K562 (cell line): Measurements from ENCODE around the gene FKBP7. TPM values are rescaled to one million over a fixed set of nuclear protein-coding genes. Genes with fewer than 3 reads are reported as not detected.

Experiments used
- CBFA2T2 ChIP-seq: fragments of 450-650 bp; conservative IDR thresholded peaks from 2 replicates; pipeline ENCODE4 v1.6.1; 2017; ENCODE audit warnings: mild to moderate bottlenecking
- CREM ChIP-seq: IDR thresholded peaks from 2 replicates; pipeline ENCODE4 v1.6.1; 2014; ENCODE audit warnings: antibody characterized with exemption, low read depth
- DMBX1 ChIP-seq: fragments of 250-450 bp; sonication (Bioruptor Pico); IDR thresholded peaks from 2 replicates; pipeline ENCODE4 v1.8.0; 2022; ENCODE audit warnings: inconsistent platforms, mild to moderate bottlenecking, moderate library complexity, borderline replicate concordance
- E2F3 ChIP-seq: fragments of 250-450 bp; sonication (Bioruptor Pico); IDR thresholded peaks from 2 replicates; pipeline ENCODE4 v1.4.0; 2020; ENCODE audit warnings: mild to moderate bottlenecking
- MAFF ChIP-seq: IDR thresholded peaks from 2 replicates; pipeline ENCODE4 v1.6.1; 2012; ENCODE audit warnings: low read length, improper control_type of control experiment
- POLR3A ChIP-seq: IDR thresholded peaks from 2 replicates; pipeline ENCODE4 v1.6.1; 2011; ENCODE audit warnings: borderline replicate concordance, mild to moderate bottlenecking, moderate library complexity; ENCODE audit not compliant: insufficient read length, insufficient read depth; ENCODE audit errors: extremely low read depth
- RFX1 ChIP-seq: fragments of 450-650 bp; IDR thresholded peaks from 2 replicates; pipeline ENCODE4 v1.6.1; 2016; ENCODE audit warnings: mild to moderate bottlenecking, moderate library complexity
- TAF15 ChIP-seq: fragments of 200-400 bp; formaldehyde crosslinking; IDR thresholded peaks from 2 replicates; pipeline ENCODE4 v1.6.1; 2017; ENCODE audit warnings: mild to moderate bottlenecking, low read depth, low read length, moderate library complexity
- ZNF316 ChIP-seq: fragments of 450-650 bp; IDR thresholded peaks from 2 replicates; pipeline ENCODE4 v1.6.1; 2016
- polyA plus RNA-seq, 8 experiments: library from polyadenylated mRNA; depleted of rRNA in 4 of 8; stranded (reverse) in 5 of 8; unstranded in 3 of 8; fragments of >200 nt; fragmentation: Nextera tagmentation in 2 of 8; fragmentation: Illumina TruSeq in 1 of 8; extraction: Ambion mirVana in 2 of 8; extraction: Trizol in 1 of 8; gene quantifications; 2 replicates each; pipeline versions ENCODE4 v1.2.1 to v1.2.3, GENCODE V29; 2011 to 2014; ENCODE audit warnings: inconsistent platforms in 1 of 8, missing spikeins in 1 of 8
- total RNA-seq, 7 experiments: library from RNA; depleted of rRNA in 6 of 7; stranded (reverse); fragments of >200 nt in 6 of 7; fragmentation: Illumina TruSeq in 2 of 7; extraction: Trizol in 2 of 7; gene quantifications; 2 replicates each; pipeline versions ENCODE4 v1.2.1 to v1.2.3, GENCODE V29; 2011 to 2021; ENCODE audit warnings: low replicate concordance in 1 of 7
- TF ChIP-seq, protein P1 (sequence below): IDR thresholded peaks from 2 replicates; pipeline ENCODE4 v1.6.1; 2011; ENCODE audit not compliant: insufficient read length; ENCODE audit errors: extremely low read depth
- TF ChIP-seq, protein P2 (sequence below): sonication (generic); formaldehyde crosslinking; IDR thresholded peaks from 2 replicates; pipeline ENCODE4 v1.8.0; 2023; ENCODE audit warnings: mild to moderate bottlenecking, missing genetic modification reagents
- TF ChIP-seq, protein P3 (sequence below): fragments of 450-650 bp; IDR thresholded peaks from 2 replicates; pipeline ENCODE4 v1.6.1; 2018; ENCODE audit warnings: mild to moderate bottlenecking, low read depth; ENCODE audit not compliant: partially characterized antibody
- TF ChIP-seq, protein P4 (sequence below): fragments of 250-450 bp; sonication (Bioruptor Pico); IDR thresholded peaks from 2 replicates; pipeline ENCODE4 v1.9.0; 2021; ENCODE audit warnings: mild to moderate bottlenecking, inconsistent platforms
- TF ChIP-seq, protein P5 (sequence below): fragments of 200-800 bp; sonication (Bioruptor generic); IDR thresholded peaks from 2 replicates; pipeline ENCODE4 v1.6.1; 2017; ENCODE audit warnings: missing genetic modification characterization, missing compliant biosample characterization
- TF ChIP-seq, protein P6 (sequence below): fragments of 450-650 bp; formaldehyde crosslinking; IDR thresholded peaks from 2 replicates; pipeline ENCODE4 v1.4.0; 2020; ENCODE audit warnings: mild to moderate bottlenecking, moderate library complexity
- TF ChIP-seq, protein P7 (sequence below): fragments of 450-650 bp; conservative IDR thresholded peaks from 2 replicates; pipeline ENCODE4 v1.6.1; 2016; ENCODE audit warnings: missing genetic modification characterization, low read depth, mild to moderate bottlenecking, control low read depth, missing compliant biosample characterization

The FKBP7 gene
- total and polyA plus RNA-seq, 9 of the 15 experiments (the other 6 are each of a cell fraction or from before 2014, with no cell fraction given): 6.1 to 23.2 (median 19.0) TPM

DNA sequence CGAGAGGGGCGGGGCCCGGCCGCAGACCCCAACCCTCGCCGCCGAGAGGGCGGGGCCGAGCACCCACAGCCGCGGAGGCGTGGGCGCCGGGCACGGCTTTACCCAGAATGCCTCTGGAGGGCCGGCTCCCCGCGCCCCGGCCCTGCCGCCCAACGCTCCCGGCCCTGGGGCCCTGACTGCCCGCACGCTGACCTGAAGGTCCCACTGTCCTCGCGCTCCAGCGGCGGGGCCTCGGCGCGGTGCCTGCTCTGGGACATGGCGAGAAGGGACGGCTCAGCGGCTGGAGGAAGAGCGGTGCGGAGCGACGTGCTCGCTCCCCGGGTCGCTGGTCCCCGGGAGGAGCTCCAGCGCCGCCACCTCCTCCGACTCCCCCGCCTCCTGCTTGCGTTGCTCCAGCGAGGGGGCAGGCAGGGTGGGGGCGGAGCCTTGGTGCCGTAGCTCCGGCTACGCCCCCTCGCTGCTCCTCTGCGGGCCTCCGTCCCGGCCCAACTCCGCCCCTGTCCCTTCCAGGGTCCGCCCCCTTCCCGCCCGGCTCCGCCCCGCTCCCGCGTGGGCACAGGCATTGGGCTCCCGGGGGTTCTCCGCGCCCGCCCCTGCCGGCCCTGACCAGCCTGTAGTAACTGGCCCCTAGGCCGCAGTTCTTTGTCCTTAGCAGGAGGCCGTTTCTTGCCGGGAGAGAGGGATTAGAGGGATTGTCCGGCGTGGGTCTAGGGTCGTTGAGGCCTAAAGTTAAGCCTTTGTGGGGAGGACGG, 27.4 kb downstream of the FKBP7 start, which contains the start of the genes PJVK and PRKRA (continued):
- TF ChIP-seq, protein P1, sequence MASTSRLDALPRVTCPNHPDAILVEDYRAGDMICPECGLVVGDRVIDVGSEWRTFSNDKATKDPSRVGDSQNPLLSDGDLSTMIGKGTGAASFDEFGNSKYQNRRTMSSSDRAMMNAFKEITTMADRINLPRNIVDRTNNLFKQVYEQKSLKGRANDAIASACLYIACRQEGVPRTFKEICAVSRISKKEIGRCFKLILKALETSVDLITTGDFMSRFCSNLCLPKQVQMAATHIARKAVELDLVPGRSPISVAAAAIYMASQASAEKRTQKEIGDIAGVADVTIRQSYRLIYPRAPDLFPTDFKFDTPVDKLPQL: no peak
- TF ChIP-seq CBFA2T2 (no peak), TAF15 (no peak), RFX1 (no peak), ZNF316 (0 out of 2 replicates have a peak, but pooled peaks have one; percentile 30), CREM (peak; percentile 89), E2F3 (CRISPR knock-in tag) (peak; percentile 51; the same call in 1 of the 2 replicates), DMBX1 (CRISPR knock-in tag) (no peak), MAFF (no peak), POLR3A (no peak)
- TF ChIP-seq, protein P2, sequence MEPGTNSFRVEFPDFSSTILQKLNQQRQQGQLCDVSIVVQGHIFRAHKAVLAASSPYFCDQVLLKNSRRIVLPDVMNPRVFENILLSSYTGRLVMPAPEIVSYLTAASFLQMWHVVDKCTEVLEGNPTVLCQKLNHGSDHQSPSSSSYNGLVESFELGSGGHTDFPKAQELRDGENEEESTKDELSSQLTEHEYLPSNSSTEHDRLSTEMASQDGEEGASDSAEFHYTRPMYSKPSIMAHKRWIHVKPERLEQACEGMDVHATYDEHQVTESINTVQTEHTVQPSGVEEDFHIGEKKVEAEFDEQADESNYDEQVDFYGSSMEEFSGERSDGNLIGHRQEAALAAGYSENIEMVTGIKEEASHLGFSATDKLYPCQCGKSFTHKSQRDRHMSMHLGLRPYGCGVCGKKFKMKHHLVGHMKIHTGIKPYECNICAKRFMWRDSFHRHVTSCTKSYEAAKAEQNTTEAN (CRISPR knock-in tag): 0 out of 2 replicates have a peak, but pooled peaks have one; percentile 83
- TF ChIP-seq, protein P3, sequence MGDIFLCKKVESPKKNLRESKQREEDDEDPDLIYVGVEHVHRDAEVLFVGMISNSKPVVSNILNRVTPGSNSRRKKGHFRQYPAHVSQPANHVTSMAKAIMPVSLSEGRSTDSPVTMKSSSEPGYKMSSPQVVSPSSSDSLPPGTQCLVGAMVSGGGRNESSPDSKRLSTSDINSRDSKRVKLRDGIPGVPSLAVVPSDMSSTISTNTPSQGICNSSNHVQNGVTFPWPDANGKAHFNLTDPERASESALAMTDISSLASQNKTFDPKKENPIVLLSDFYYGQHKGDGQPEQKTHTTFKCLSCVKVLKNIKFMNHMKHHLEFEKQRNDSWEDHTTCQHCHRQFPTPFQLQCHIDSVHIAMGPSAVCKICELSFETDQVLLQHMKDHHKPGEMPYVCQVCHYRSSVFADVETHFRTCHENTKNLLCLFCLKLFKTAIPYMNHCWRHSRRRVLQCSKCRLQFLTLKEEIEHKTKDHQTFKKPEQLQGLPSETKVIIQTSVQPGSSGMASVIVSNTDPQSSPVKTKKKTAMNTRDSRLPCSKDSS: no peak
- TF ChIP-seq, protein P4, sequence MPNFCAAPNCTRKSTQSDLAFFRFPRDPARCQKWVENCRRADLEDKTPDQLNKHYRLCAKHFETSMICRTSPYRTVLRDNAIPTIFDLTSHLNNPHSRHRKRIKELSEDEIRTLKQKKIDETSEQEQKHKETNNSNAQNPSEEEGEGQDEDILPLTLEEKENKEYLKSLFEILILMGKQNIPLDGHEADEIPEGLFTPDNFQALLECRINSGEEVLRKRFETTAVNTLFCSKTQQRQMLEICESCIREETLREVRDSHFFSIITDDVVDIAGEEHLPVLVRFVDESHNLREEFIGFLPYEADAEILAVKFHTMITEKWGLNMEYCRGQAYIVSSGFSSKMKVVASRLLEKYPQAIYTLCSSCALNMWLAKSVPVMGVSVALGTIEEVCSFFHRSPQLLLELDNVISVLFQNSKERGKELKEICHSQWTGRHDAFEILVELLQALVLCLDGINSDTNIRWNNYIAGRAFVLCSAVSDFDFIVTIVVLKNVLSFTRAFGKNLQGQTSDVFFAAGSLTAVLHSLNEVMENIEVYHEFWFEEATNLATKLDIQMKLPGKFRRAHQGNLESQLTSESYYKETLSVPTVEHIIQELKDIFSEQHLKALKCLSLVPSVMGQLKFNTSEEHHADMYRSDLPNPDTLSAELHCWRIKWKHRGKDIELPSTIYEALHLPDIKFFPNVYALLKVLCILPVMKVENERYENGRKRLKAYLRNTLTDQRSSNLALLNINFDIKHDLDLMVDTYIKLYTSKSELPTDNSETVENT (CRISPR knock-in tag): peak; percentile 86; the same call in 1 of the 2 replicates
- TF ChIP-seq, protein P5, sequence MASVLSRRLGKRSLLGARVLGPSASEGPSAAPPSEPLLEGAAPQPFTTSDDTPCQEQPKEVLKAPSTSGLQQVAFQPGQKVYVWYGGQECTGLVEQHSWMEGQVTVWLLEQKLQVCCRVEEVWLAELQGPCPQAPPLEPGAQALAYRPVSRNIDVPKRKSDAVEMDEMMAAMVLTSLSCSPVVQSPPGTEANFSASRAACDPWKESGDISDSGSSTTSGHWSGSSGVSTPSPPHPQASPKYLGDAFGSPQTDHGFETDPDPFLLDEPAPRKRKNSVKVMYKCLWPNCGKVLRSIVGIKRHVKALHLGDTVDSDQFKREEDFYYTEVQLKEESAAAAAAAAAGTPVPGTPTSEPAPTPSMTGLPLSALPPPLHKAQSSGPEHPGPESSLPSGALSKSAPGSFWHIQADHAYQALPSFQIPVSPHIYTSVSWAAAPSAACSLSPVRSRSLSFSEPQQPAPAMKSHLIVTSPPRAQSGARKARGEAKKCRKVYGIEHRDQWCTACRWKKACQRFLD (CRISPR knock-in tag): no peak
- TF ChIP-seq, protein P6, sequence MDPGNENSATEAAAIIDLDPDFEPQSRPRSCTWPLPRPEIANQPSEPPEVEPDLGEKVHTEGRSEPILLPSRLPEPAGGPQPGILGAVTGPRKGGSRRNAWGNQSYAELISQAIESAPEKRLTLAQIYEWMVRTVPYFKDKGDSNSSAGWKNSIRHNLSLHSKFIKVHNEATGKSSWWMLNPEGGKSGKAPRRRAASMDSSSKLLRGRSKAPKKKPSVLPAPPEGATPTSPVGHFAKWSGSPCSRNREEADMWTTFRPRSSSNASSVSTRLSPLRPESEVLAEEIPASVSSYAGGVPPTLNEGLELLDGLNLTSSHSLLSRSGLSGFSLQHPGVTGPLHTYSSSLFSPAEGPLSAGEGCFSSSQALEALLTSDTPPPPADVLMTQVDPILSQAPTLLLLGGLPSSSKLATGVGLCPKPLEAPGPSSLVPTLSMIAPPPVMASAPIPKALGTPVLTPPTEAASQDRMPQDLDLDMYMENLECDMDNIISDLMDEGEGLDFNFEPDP: no peak
- TF ChIP-seq, protein P7, sequence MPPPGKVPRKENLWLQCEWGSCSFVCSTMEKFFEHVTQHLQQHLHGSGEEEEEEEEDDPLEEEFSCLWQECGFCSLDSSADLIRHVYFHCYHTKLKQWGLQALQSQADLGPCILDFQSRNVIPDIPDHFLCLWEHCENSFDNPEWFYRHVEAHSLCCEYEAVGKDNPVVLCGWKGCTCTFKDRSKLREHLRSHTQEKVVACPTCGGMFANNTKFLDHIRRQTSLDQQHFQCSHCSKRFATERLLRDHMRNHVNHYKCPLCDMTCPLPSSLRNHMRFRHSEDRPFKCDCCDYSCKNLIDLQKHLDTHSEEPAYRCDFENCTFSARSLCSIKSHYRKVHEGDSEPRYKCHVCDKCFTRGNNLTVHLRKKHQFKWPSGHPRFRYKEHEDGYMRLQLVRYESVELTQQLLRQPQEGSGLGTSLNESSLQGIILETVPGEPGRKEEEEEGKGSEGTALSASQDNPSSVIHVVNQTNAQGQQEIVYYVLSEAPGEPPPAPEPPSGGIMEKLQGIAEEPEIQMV (tag): no peak
